GM21723 (cell line): ENCODE data around the gene NCS1.
"Not testable (repeated sequence)": the region's sequence is repeated elsewhere in the genome, so short reads cannot be mapped to it uniquely, and the experiment has no call there.

Source experiments
- ATAC-seq: cut with Tn5 transposase; IDR thresholded peaks from one replicate; pipeline ENCODE4 v1.9.1; 2021; ENCODE audit warnings: mild to moderate bottlenecking, moderate library complexity; ENCODE audit not compliant: unreplicated experiment

Gene NCS1

DNA sequence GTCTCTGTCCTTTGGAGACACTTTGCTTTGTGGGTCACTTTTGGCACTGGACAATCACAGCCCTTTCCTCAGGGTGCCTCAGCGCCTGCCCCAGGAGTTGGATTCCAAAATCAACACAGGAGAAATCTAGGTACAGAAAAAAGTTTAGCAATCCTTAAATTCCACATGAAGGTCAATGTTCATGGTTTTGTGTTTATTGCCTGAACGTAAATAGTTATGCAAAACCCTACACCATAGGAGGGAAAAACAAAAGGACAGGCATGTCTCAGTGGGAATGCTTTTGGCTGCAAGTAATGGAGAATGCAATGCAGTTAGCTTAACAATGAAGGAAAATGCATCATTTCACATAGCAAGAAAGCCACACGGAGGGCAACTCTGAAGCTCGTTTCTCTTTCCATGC is 86.8 kb downstream of the NCS1 start:
- no peak for ATAC-seq

DNA sequence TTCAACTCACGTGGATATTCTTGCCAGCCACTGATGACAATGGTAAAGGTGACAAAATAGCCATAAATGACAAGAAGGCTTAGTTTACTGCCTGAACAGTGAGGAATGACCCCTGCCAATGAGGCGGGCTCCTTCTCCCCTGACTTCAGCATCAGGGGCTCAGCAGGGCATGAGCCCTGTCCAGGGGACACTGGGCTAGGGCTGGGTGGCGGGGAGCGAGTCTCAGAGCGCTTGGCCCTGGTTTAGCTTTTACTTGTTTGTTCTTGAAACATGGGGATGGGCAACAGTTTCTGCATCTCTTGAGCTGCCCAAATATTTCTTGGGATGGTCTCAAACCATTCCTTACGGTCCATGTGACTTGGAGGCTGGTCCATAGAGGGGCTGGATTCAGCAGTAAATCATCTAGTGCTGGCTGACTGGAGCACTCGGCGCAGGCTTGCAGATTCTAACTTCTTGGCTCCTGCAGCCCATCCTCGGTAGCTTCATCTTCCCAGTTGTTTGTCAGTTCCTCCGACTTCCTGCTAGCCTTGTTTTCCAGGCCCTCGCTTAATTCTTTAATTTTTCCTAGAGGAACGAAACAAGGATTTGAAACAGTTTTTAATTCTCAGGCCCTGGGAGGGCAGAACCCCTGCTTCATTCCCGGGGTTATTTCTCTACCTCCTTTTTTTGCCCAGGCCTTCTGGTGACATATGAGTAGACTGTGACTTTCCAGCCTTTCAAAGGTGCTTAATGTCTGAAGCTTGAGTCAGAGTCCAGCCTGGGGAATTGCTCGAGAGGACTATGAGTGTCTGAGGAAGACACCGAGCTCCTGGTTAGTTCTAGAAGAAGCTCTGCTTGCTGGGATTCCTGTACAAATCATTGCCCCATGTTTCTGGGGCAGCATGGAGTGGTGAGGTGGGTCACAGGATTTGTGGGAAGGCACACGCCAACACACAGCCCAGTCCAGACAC is 88.9 kb downstream of the NCS1 start:
- no peak for ATAC-seq

DNA sequence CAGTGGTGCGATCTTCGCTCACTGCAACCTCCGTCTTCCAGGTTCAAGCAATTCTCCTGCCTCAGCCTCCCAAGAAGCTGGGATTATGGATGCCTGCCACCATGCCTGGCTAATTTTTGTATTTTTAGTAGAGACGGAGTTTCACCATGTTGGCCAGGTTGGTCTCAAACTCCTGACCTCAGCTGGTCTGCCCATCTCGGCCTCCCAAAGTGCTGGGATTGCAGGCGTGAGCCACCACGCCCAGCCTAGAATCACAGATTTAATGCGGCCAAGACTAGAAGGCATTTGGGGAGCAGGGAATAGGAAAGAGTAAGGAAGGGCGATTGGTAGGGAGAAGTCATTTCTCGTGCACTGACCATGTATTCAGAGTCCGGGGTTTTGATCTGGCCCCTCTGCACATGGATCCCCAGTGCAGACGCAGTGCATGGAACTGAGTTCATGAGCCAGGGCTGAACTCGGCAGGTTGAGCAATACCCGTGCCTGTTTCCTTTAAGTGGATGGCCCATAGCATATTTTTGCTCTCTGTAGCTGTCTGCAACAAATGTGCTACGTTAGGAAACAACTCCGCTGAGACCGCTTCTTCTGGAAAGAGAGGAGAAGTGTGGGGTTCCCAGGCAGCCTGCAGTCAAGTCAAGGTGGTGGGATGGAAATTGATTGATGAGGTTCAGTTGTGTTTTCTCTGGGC is 90.0 kb downstream of the NCS1 start:
- no peak for ATAC-seq

DNA sequence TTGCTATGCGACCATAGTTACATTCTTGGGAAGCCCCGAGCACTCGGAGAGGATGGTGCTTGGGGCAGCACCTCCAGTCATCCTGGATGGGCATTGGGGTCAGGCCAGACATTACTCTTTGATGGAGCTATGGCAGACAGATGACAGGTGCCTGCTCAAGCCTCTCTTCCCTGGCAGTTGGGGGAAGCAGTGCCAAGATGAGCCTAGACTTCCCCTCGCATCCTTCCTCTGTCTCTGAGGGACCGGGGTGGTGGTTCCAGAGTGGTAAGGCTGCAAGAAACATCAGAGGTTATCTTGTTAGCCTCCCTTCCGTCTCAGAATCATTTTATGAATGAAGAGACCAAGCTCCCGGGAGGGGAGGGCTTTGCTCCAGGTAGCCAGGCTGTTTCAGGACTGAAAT is 90.6 kb downstream of the NCS1 start:
- no peak for ATAC-seq

DNA sequence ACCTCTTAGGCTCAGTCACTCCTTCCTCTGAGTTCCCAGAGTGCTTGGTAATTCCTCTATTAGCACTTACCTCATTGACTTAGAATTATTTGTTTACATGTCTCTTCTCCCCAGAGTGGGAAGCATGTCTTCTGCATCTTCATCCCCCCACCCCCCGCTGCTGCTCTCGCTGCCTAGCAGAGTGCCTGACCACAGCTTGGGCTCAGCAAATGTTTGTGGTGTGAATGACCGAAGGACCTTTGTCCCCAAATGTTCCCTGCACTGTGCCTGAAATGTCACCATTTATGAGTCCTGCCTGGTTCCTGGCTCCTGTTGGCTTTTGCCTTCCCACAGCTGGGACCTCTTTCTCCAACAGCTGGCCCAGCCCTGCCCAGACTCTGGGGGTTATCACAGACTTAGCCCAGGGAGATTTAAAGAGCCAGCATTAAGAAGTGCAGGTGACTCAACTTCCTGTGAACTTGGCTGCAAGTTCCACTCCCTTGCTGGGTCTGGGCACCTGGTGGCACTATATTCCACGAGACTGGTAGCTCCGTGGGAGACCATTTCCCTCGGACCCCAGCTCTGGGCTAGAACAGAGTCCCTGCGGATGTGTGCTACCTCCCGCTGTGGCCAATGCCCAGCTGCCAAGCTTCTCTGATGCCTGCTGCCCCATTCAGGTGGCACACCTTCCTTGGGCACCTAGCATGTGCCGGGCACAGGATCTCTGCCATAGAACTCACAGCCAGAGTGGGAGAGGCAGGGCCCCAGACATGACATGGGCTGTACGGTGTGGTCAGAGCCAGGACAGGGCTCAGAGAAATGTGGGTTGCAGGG is 91.6 kb downstream of the NCS1 start:
- no peak for ATAC-seq

DNA sequence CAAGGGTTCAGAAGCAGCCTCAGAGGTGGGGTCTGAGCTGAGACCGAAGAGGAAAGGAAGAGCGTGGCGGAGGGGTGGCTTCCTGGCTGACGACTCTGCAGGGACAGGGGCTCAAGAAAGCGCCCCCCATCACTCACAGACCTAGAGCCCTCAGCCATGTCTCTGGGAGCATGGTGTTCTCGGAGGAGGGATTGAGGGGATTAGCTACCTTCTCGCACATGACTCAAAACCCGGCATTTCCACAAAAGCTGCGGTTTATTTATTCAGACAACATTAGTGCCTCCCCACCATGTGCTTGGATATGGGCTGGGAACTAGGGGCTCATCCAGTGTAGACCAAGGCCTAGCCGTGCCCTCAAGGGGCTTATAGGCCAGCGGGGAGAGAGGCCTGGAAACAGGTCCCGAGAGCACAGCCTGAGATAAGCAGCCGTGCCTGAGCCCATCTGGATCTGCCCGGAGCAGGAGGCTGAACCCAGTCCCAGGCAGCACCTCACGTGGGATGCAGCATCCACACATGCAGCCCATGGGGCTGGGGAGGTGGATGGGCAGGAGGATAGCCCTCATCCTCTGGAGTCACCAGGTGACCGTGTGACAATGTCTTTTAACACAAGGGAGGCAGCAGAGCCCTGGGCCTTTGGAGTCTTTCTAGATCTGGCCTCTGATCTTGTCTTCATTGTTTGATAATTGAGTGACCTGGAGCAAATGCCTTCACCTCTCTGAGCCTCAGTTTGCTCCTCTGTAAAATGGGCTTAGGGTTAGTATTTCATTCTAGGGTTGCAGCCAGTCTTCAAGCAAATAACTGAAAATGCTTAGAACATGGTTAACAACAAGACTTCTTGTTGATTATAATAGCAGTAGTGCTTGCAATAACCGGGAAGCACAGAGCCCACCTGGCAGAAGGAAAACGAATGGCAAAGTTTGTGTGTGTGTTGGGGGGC is 92.5 kb downstream of the NCS1 start:
- no peak for ATAC-seq

DNA sequence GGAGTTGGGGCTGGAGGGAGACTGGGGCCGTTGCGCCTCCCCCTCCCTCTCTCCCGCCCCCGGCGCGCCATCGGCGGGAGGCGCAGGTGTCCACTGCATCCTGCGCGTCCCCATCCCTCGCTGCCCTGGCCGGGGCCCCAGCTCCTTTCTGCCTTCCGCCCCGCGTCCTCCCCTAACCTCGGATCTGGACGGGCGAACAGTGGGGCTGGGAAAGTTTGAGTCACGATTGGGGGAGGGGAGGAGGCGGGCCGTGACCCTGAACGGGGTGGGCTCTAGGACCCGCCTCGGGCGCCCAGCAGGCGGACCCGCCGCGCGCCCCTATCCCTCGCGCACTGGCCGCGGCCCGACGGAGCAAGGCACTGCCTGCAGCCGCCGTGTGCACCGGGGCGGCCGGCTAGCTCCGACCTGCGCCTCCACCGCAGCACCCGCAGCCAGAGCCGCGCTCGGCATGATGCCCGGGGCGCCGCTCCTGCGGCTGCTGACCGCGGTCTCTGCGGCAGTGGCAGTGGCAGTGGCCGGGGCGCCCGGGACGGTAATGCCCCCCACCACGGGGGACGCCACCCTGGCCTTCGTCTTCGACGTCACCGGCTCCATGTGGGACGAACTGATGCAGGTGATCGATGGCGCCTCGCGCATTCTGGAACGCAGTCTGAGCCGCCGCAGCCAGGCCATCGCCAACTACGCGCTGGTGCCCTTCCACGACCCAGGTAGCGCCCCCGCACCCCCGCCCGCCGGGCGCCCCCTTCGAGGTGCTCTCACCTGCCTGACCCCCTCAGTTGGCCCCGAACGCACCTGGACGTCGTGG is 93.4 kb downstream of the NCS1 start, which contains the start of gene HMCN2:
Gene HMCN2 (plus strand): TSS at position 330 of the 805 bp plus-strand sequence. CDS start 119 bp downstream, at position 449.
- ATAC-seq = no peak

DNA sequence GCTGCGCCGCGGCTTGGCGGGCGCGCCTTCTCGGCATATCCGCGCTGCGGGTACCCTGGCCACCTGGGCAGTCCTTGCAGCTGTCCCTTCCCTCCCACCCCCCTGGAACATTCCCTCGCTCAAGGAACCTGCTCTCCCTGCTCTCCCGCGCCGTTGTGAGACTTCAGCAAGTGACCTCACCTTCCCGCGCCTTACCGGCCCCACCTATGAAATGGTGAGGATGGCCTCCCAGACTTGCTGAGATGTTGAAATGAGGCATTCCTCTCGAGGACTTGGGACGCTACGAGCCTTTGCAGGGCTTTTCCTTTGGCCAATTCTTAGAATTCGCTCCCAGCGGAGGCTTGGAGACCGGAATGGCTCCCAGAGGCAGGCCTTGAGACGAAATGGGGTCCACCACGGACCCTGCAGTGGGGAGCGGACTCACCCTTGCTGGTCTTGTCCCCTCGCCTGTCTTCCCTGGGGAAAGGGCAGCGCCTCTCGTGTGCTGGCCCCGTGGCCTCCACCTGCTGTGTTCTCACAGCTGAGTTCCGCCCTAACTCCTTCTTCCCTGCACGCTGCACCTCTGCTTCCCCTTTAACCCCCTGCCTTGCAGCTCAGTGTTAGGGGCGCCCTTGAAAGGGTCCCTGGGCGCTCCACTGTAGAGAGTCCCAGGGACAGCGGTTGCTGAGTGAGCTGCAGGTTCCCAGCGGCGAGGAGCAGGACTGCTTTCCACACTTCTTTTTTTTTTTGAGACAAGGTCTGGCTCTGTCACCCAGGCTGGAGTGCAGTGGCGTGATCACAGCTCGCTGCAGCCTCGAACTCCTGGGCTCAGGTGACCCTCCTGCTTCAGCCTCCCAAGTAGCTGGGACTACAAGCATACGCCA is 94.3 kb downstream of the NCS1 start:
- no peak for ATAC-seq

DNA sequence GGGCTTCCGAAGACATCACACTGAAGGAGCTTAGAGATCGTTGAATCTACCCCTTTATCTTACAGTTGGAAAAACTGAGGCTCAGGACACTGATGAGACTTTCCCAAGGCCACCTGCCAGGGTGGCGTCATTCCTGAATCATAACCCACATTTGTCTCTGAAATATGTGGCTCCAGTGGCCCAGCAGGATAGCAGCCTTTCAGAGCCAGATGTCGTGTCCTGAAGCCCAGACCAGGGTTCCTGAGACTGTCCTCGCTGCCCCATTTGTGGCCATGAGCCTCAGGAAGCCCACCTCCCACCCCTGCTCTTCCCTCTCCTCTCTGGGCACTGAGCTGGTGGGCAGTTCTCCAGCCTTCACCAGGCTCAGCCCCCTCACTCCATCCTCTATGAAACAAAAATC is 95.7 kb downstream of the NCS1 start:
- no peak for ATAC-seq

DNA sequence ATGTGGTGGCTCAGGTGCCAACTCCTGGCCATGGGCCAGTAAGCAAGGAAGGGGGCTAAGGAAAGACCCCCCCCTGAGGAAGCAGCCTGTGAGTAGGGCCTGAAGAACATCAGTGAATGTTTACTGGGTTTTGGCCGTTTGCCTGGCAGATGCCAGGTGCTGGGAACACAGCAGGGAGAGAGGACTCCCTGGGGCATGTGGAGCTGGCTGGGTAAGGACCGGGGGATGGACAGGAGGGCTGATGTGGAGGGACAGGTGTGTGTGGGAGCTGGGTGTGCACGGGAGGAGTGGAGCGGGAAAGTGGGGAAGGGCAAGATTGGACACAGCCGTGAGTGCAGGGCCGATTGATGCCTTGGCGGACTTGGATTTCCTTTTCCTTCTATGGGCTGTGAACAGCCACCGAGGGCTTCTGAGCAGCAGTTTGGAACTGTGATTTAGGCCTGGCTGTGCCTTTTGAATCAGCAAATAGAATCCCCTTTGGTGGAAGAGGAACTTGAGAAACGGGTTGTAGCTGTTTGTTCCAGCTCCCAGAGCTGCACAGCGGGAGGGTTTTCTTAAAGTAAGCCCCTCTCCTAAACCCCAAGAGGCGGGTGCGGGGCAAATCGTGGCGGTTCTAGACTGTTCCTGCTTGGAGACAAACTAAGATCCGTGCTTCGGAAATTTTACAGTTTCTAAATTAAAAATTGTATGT is 96.5 kb downstream of the NCS1 start:
- ATAC-seq = no peak

DNA sequence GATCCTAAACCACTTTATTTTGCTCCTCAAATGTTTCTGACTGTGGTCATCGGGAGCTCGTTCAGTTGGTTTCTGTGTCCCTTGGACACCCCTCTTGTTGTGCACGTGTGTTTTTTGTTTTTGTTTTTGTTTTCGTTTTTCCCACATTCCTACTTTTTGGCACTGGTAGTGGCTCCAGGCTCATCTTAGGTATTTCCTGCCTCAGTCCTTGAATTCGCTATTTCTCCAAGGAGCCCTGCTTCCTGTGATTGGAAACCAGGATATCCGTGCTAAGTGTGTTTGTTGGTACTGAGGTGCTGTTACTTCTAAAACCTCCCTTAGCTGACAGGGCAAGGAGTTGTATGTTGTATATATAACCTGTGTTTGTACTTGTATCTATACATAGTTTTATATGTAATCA is 99.3 kb downstream of the NCS1 start:
- no peak for ATAC-seq

DNA sequence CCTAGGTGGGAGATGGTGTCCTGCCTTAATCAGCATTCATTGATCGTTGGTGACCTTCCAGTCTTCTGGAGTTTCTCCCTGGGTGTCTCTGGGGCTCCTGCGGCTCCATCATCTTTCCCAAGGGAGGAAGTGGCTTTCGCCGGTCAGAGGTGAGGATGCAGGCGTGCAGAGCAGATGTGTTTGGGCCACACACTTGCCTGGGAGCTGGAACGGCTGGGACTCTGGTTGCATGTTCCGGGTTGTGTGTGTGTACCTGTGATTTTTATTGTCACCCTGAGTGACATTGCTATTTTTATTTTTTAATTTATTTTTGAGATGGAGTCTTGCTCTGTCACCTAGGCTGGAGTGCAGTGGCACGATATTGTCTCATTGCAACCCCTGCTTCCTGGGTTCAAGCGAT is 103.0 kb downstream of the NCS1 start:
- ATAC-seq = no peak

DNA sequence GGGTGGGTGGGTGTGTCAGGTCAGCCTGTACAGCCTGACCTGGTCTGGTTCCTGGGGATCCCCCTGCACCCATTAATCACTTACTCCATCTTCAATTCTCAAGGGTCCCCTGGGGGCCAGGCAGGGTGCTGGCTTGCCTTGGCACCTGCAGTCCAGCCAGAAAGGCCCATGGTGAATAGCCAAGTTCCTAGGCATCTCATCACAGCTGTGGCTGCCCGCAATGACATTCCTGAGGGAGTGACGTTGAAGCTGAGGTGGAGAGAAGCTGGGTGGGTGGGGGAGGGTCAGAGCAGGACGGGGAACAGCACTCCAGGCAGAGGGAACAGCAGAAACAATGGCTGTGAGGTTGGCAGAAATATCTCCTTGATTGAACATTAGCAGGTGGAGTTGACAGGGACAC is 103.9 kb downstream of the NCS1 start:
- ATAC-seq = no peak

DNA sequence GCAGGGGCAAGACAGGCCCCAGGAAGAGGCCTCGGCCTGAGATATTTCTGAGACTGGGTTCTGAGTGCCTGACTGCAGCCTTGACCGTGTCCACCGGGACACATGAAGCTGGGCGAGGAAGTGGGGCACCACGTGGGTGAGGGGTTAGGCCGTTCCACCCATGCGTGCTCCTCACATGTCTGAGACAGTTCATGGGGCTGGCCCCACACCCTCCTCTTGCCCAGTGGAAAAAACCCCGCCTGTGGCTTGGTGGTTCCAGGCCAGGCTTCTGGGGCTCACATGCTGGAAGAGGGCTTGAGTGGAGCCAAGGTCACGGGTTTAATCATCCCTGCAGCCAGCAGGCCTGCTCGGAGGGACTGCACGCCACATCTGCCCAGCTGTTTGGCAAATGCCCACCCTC is 104.8 kb downstream of the NCS1 start:
- ATAC-seq = no peak

DNA sequence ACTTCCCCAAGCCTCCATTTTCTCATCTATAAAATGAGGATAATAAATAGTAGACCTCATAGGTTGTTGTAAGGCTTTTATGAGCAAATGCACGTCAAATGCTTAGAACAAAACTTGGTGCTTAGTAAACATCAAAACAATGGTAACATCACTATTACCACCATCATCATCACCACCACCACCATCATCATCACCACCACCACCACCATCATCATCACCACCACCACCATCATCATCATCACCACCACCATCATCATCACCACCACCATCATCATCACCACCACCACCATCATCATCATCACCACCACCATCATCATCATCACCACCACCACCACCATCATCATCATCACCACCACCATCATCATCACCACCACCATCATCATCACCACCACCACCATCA is 105.3 kb downstream of the NCS1 start:
- not testable (repeated sequence) for ATAC-seq

DNA sequence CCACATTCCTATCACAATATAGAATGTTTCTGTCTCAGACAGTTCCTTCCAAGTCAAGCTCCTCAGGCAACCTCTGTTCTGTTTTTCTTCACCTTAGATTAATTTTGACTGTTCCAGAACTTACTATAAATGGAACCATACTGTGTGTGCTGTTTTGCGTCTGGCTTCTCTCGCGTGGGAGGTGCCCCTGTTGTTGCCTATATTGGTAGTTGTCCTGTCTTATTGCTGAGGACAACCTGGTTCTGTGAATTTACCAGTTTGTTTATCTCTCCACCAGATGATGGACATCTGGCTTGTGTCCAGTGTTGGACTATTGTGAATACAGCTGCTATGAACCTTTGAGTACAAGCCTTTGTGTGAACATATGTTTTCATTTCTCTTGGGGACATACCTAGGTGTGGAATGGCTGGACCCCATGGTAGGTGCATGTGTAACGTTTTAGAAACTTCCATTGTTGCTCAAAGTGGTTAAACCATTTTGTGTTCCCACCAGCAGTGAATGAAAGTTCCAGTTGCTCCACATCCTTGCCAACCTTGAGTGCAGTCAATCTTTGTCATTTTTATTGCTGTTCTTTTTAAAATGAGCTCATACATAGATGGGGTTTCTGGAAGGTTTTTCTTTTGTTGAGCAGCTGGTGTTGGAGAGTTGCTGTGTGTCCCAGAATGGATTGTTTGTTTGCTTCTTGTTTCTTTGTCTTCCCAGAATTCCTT is 111.5 kb downstream of the NCS1 start:
- ATAC-seq = no peak

DNA sequence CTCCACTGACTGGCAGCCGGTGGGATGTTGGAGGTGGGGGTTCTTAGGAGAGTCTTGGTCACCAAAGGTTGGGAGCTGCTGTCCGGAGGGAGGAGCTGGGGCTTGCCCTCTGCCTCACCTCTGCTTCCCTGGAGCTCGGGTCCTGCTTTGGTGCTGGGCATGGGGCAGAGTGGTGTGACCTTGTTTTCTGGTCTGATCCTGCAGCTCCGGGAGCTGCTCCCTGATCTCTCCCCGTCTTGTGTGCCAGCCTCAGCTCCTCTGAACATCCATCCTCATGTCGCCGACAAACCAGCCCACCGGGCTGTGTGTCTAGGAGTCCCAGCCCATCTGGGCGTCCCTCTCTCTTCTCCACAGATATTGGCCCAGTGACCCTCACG is 112.0 kb downstream of the NCS1 start:
- ATAC-seq = no peak
